CD4-positive, alpha-beta memory T cell (primary cell): ENCODE data around the gene SLF2. TPM values are rescaled to one million over a fixed set of nuclear protein-coding genes. Genes with fewer than 3 reads are reported as not detected.

Experiments used
- CTCF ChIA-PET: fragments of 350-600 bp; sonication (Branson Sonifier 250); formaldehyde crosslinking; loops from one replicate; lab custom pipeline; 2021; ENCODE audit warnings: inconsistent platforms; ENCODE audit not compliant: partially characterized antibody; lab: Charles Lee
- POLR2A ChIA-PET: fragments of 350-600 bp; sonication (Branson Sonifier 250); formaldehyde crosslinking; loops from one replicate; lab custom pipeline; 2021; ENCODE audit not compliant: partially characterized antibody; lab: Charles Lee
- DNase-seq, 5 donors: peaks; one replicate each; pipeline versions ENCODE4 v3.0.0 to v3.0.0-alpha.2; 2020 to 2022; ENCODE audit warnings: mixed read lengths in 1 of 5
- H3K27ac ChIP-seq: one replicate; pipeline ENCODE4 v1.7.0; 2013; ENCODE audit warnings: low read depth, low read length
- H3K27me3 ChIP-seq: 2 replicates; pipeline ENCODE4 v1.7.0; 2013; ENCODE audit warnings: mild to moderate bottlenecking, low read length, moderate library complexity; ENCODE audit not compliant: insufficient read depth
- H3K36me3 ChIP-seq: 2 replicates; pipeline ENCODE4 v1.7.0; 2013; ENCODE audit warnings: mild to moderate bottlenecking, low read length, moderate library complexity; ENCODE audit not compliant: insufficient read depth
- H3K4me1 ChIP-seq: 2 replicates; pipeline ENCODE4 v1.7.0; 2013; ENCODE audit warnings: mild to moderate bottlenecking, low read length, moderate library complexity; ENCODE audit not compliant: insufficient read depth
- H3K4me3 ChIP-seq, 2 donors: one replicate each; pipeline ENCODE4 v1.7.0; 2013; ENCODE audit warnings: low read length in 2 of 2, mild to moderate bottlenecking in 1 of 2
- H3K9me3 ChIP-seq, 2 donors: one replicate each; pipeline ENCODE4 v1.7.0; 2013; ENCODE audit warnings: low read length in 2 of 2, control low read depth in 1 of 2; ENCODE audit not compliant: control insufficient read depth in 1 of 2
- H3K27ac Mint-ChIP-seq, 7 donors: one replicate each; pipeline ENCODE4 v1.8.0; 2020 to 2021; ENCODE audit warnings: mixed read lengths in 7 of 7, mild to moderate bottlenecking in 6 of 7, inconsistent platforms in 3 of 7, moderate library complexity in 3 of 7
- H3K27me3 Mint-ChIP-seq, 2 donors: one replicate each; pipeline ENCODE4 v1.8.0; 2020 to 2021; ENCODE audit warnings: mixed read lengths in 2 of 2
- H3K36me3 Mint-ChIP-seq, 2 donors: one replicate each; pipeline ENCODE4 v1.8.0; 2020 to 2021; ENCODE audit warnings: mixed read lengths in 2 of 2, inconsistent platforms in 1 of 2, mild to moderate bottlenecking in 1 of 2
- H3K4me1 Mint-ChIP-seq, 4 donors: one replicate each; pipeline ENCODE4 v1.8.0; 2020 to 2021; ENCODE audit warnings: mixed read lengths in 4 of 4, mild to moderate bottlenecking in 1 of 4
- H3K4me3 Mint-ChIP-seq, 8 donors: one replicate each; pipeline ENCODE4 v1.8.0; 2020 to 2021; ENCODE audit warnings: mixed read lengths in 8 of 8, mild to moderate bottlenecking in 7 of 8, moderate library complexity in 6 of 8, inconsistent platforms in 3 of 8
- H3K9me3 Mint-ChIP-seq, 8 donors: one replicate each; pipeline ENCODE4 v1.8.0; 2020 to 2021; ENCODE audit warnings: mixed read lengths in 8 of 8, mild to moderate bottlenecking in 5 of 8, inconsistent platforms in 3 of 8, moderate library complexity in 1 of 8
- intact Hi-C: fragments of 100-400 bp; cut with micrococcal nuclease; formaldehyde crosslinking; loops from one replicate; pipeline ENCODE4 v1.15.1; 2023
- polyA plus RNA-seq, 2 donors: library from polyadenylated mRNA; unstranded; fragments of 300-500 nt; fragmentation: Illumina TruSeq; gene quantifications; one replicate each; pipeline ENCODE4 v1.2.3, GENCODE V29; 2021
- total RNA-seq, 2 experiments: library from RNA; stranded (reverse); gene quantifications; one replicate each; pipeline ENCODE4 v1.2.3, GENCODE V29; 2021

The SLF2 gene
- total and polyA plus RNA-seq, 4 experiments from 2014 or later: 5.9 to 49.3 (median 32.3) TPM

GRCh38 chr10:100901051-100901450 lies 11.7 kb upstream of the SLF2 start:
- H3K27me3 Mint-ChIP-seq: peaks cover 14 to 26% of the 10 kb centered on the region in 2 donors
- no peak overlapping the region for H3K27ac ChIP-seq
- H3K9me3 ChIP-seq: no peaks in the 10 kb centered on the region
- H3K36me3 ChIP-seq: no peaks in the 10 kb centered on the region
- CTCF ChIA-PET: no interaction called here
- no peaks in the 10 kb centered on the region for H3K4me1 ChIP-seq
- no peaks in the 10 kb centered on the region for H3K9me3 Mint-ChIP-seq
- intact Hi-C loops: no loop called here
- no peak overlapping the region for H3K4me3 ChIP-seq
- H3K4me3 Mint-ChIP-seq: no peak overlapping the region
- peaks cover 0 to 2% (median 0%) of the 10 kb centered on the region in 4 donors for H3K4me1 Mint-ChIP-seq
- POLR2A ChIA-PET: interaction anchor here (1.0 kb wide), 1 partner anchor 12 kb away, joined by 3 read pairs; the partner anchor contains the start of gene SLF2
- H3K36me3 Mint-ChIP-seq: no peaks in the 10 kb centered on the region
- no peaks in the 10 kb centered on the region for H3K27me3 ChIP-seq
- DNase-seq: no peak
- H3K27ac Mint-ChIP-seq: no peak overlapping the region

- H3K4me3 Mint-ChIP-seq: no peak overlapping the region
- no peak overlapping the region for H3K27ac Mint-ChIP-seq
- intact Hi-C loops: no loop called here
- CTCF ChIA-PET: no interaction called here
- H3K4me1 Mint-ChIP-seq: peaks cover 0 to 5% (median 3%) of the 10 kb centered on the region in 4 donors
- Histone ChIP-seq H3K36me3 (no peaks in the 10 kb centered on the region), H3K4me3 (no peak overlapping the region), H3K4me1 (peaks cover 5% of the 10 kb centered on the region), H3K9me3 (no peaks in the 10 kb centered on the region), H3K27me3 (no peaks in the 10 kb centered on the region), H3K27ac (no peak overlapping the region)
- no peak for DNase-seq
- no peaks in the 10 kb centered on the region for H3K9me3 Mint-ChIP-seq
- H3K36me3 Mint-ChIP-seq: no peaks in the 10 kb centered on the region
- POLR2A ChIA-PET: no interaction called here
- H3K27me3 Mint-ChIP-seq: peaks cover 11 to 26% of the 10 kb centered on the region in 2 donors
Observed at GRCh38 chr10:100902622-100903021, 10.1 kb upstream of the SLF2 start.

GRCh38 chr10:100904917-100905316 lies 7.8 kb upstream of the SLF2 start:
- no peaks in the 10 kb centered on the region for H3K36me3 ChIP-seq
- H3K4me1 ChIP-seq: peaks cover 5% of the 10 kb centered on the region
- ChIA-PET POLR2A (no interaction called here), CTCF (no interaction called here)
- Mint-ChIP-seq H3K27ac (no peak overlapping the region), H3K9me3 (no peaks in the 10 kb centered on the region), H3K27me3 (peaks cover 7 to 18% of the 10 kb centered on the region in 2 donors), H3K36me3 (no peaks in the 10 kb centered on the region), H3K4me3 (no peak overlapping the region), H3K4me1 (peaks cover 3 to 10% (median 8%) of the 10 kb centered on the region in 4 donors)
- no peak for DNase-seq
- intact Hi-C loops: no loop called here
- H3K9me3 ChIP-seq: no peaks in the 10 kb centered on the region
- H3K27me3 ChIP-seq: no peaks in the 10 kb centered on the region
- no peak overlapping the region for H3K27ac ChIP-seq
- H3K4me3 ChIP-seq: no peak overlapping the region

GRCh38 chr10:100907175-100907574 lies 5.6 kb upstream of the SLF2 start:
- no peak overlapping the region for H3K4me3 ChIP-seq
- no peaks in the 10 kb centered on the region for H3K27me3 ChIP-seq
- Mint-ChIP-seq H3K4me3 (no peak overlapping the region), H3K4me1 (peaks cover 6 to 19% (median 14%) of the 10 kb centered on the region in 4 donors), H3K27ac (no peak overlapping the region), H3K9me3 (no peaks in the 10 kb centered on the region), H3K27me3 (peaks cover 2 to 4% of the 10 kb centered on the region in 2 donors), H3K36me3 (no peaks in the 10 kb centered on the region)
- no peaks in the 10 kb centered on the region for H3K9me3 ChIP-seq
- H3K36me3 ChIP-seq: no peaks in the 10 kb centered on the region
- CTCF ChIA-PET: no interaction called here
- H3K27ac ChIP-seq: no peak overlapping the region
- POLR2A ChIA-PET: no interaction called here
- peaks cover 11% of the 10 kb centered on the region for H3K4me1 ChIP-seq
- DNase-seq: no peak
- intact Hi-C loops: no loop called here

GRCh38 chr10:100907773-100908363 lies 4.9 kb upstream of the SLF2 start:
- Mint-ChIP-seq H3K4me1 (peaks cover 8 to 22% (median 18%) of the 10 kb centered on the region in 4 donors), H3K27me3 (peaks cover 2 to 4% of the 10 kb centered on the region in 2 donors), H3K36me3 (peaks cover 0 to 2% of the 10 kb centered on the region in 2 donors), H3K9me3 (no peaks in the 10 kb centered on the region), H3K4me3 (no peak overlapping the region), H3K27ac (no peak overlapping the region)
- no peak for DNase-seq
- POLR2A ChIA-PET: no interaction called here
- H3K9me3 ChIP-seq: no peaks in the 10 kb centered on the region
- no peaks in the 10 kb centered on the region for H3K36me3 ChIP-seq
- H3K4me3 ChIP-seq: no peak overlapping the region
- H3K27me3 ChIP-seq: no peaks in the 10 kb centered on the region
- H3K4me1 ChIP-seq: peaks cover 13% of the 10 kb centered on the region
- intact Hi-C loops: no loop called here
- CTCF ChIA-PET: interaction anchor here (0.6 kb wide), 1 partner anchor 15 kb away, joined by 4 read pairs; no protein-coding TSS in a partner anchor
- no peak overlapping the region for H3K27ac ChIP-seq

- Histone ChIP-seq H3K27me3 (no peaks in the 10 kb centered on the region), H3K4me1 (peaks cover 14% of the 10 kb centered on the region), H3K4me3 (no peak overlapping the region), H3K9me3 (no peaks in the 10 kb centered on the region), H3K27ac (no peak overlapping the region), H3K36me3 (no peaks in the 10 kb centered on the region)
- Mint-ChIP-seq H3K4me3 (no peak overlapping the region), H3K27me3 (peaks cover 0 to under 1% of the 10 kb centered on the region in 2 donors), H3K36me3 (peaks cover 0 to 7% of the 10 kb centered on the region in 2 donors), H3K27ac (no peak overlapping the region), H3K4me1 (peaks cover 9 to 27% (median 21%) of the 10 kb centered on the region in 4 donors), H3K9me3 (no peaks in the 10 kb centered on the region)
- intact Hi-C loops: no loop called here
- ChIA-PET CTCF (interaction anchor here (0.6 kb wide), 1 partner anchor 15 kb away, joined by 4 read pairs; no protein-coding TSS in a partner anchor), POLR2A (no interaction called here)
- DNase-seq: no peak
Observed at GRCh38 chr10:100908378-100908777, 4.4 kb upstream of the SLF2 start.

- H3K4me1 ChIP-seq: peaks cover 27% of the 10 kb centered on the region
- H3K27me3 ChIP-seq: no peaks in the 10 kb centered on the region
- intact Hi-C loops: loop anchor here (5.0 to 10.0 kb wide), 2 partner anchors 103 to 345 kb away; no protein-coding TSS in a partner anchor
- CTCF ChIA-PET: no interaction called here
- DNase-seq: no peak
- Mint-ChIP-seq H3K27ac (peak overlapping the region in 2 of 7 donors; percentile 13 to 37), H3K9me3 (no peaks in the 10 kb centered on the region), H3K4me1 (peaks cover 19 to 40% (median 33%) of the 10 kb centered on the region in 4 donors), H3K4me3 (no peak overlapping the region), H3K27me3 (no peaks in the 10 kb centered on the region), H3K36me3 (peaks cover 0 to 10% of the 10 kb centered on the region in 2 donors)
- H3K36me3 ChIP-seq: no peaks in the 10 kb centered on the region
- no peak overlapping the region for H3K4me3 ChIP-seq
- H3K27ac ChIP-seq: no peak overlapping the region
- no peaks in the 10 kb centered on the region for H3K9me3 ChIP-seq
- POLR2A ChIA-PET: no interaction called here
Observed at GRCh38 chr10:100909501-100910263, 3.1 kb upstream of the SLF2 start.
